Lower leg skin (tissue), 3 donors: ENCODE data around the gene FARP1.

Experiments
- POLR2A ChIP-seq, 2 donors: fragments of 450-650 bp; IDR thresholded peaks; one replicate each; pipeline ENCODE4 v1.6.1; 2016 to 2017; ENCODE audit warnings: antibody characterized with exemption in 2 of 2, mild to moderate bottlenecking in 1 of 2, moderate library complexity in 1 of 2
- TF ChIP-seq, protein P1 (sequence below), 3 donors: fragments of 450-650 bp; IDR thresholded peaks; one replicate each; pipeline ENCODE4 v1.5.1; 2016; ENCODE audit warnings: antibody characterized with exemption in 3 of 3, mild to moderate bottlenecking in 3 of 3, moderate library complexity in 2 of 3

- TF ChIP-seq, protein P1, sequence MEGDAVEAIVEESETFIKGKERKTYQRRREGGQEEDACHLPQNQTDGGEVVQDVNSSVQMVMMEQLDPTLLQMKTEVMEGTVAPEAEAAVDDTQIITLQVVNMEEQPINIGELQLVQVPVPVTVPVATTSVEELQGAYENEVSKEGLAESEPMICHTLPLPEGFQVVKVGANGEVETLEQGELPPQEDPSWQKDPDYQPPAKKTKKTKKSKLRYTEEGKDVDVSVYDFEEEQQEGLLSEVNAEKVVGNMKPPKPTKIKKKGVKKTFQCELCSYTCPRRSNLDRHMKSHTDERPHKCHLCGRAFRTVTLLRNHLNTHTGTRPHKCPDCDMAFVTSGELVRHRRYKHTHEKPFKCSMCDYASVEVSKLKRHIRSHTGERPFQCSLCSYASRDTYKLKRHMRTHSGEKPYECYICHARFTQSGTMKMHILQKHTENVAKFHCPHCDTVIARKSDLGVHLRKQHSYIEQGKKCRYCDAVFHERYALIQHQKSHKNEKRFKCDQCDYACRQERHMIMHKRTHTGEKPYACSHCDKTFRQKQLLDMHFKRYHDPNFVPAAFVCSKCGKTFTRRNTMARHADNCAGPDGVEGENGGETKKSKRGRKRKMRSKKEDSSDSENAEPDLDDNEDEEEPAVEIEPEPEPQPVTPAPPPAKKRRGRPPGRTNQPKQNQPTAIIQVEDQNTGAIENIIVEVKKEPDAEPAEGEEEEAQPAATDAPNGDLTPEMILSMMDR (IDR thresholded peaks at IDR 0.05), result no peak
- TF ChIP-seq POLR2A (IDR thresholded peaks at IDR 0.05), result no peak
Observed at GRCh38 chr13:98433654-98434053, 290.8 kb downstream of the FARP1 start.
